B cell (primary cell): ENCODE results near the gene SPHK1. TPM values are rescaled to one million over a fixed set of nuclear protein-coding genes. Genes with fewer than 3 reads are reported as not detected.

ENCODE experiments used
- ATAC-seq: fragments of 200-7000 bp; cut with Tn5 transposase; one replicate; pipeline ENCODE4 v1.10.0; 2021; ENCODE audit warnings: low read depth, mild to moderate bottlenecking, moderate number of reproducible peaks, moderate library complexity
- CTCF ChIA-PET: fragments of 350-600 bp; sonication (Branson Sonifier 250); formaldehyde crosslinking; loops from one replicate; lab custom pipeline; 2021; ENCODE audit warnings: antibody characterized with exemption, inconsistent platforms; lab: Charles Lee
- POLR2A ChIA-PET: fragments of 350-600 bp; sonication (Branson Sonifier 250); formaldehyde crosslinking; loops from one replicate; lab custom pipeline; 2021; ENCODE audit warnings: antibody characterized with exemption; lab: Charles Lee
- DNase-seq: peaks from one replicate; pipeline ENCODE4 v3.0.0; 2013
- H2AFZ ChIP-seq: 2 replicates; pipeline ENCODE4 v1.6.1; 2012; ENCODE audit warnings: mild to moderate bottlenecking, low read depth, low read length; ENCODE audit not compliant: insufficient read depth, poor library complexity, severe bottlenecking
- H3K27ac ChIP-seq, 2 donors: 1 replicate in 1 of 2; 2 replicates in 1 of 2; pipeline ENCODE4 v1.5.1; 2012 to 2013; ENCODE audit warnings: low read length in 2 of 2, mild to moderate bottlenecking in 2 of 2, moderate library complexity in 1 of 2
- H3K27me3 ChIP-seq, 4 experiments: fragments of 200-600 bp in 1 of 4; sonication (generic) in 1 of 4; replicated peaks in 1 of 4; 1 replicate in 2 of 4; 2 replicates in 2 of 4; pipeline versions ENCODE4 v1.6.1 to v1.7.0; 2013 to 2016; ENCODE audit warnings: low read length in 3 of 4, mild to moderate bottlenecking in 2 of 4, mixed read lengths in 1 of 4, moderate library complexity in 1 of 4; ENCODE audit not compliant: insufficient read depth in 4 of 4, control insufficient read depth in 3 of 4; ENCODE audit errors: control extremely low read depth in 1 of 4
- H3K36me3 ChIP-seq, 2 experiments: replicated peaks in 1 of 2; 1 replicate in 1 of 2; 2 replicates in 1 of 2; pipeline versions ENCODE4 v1.6.1 to v1.7.1; 2013; ENCODE audit warnings: low read length in 1 of 2; ENCODE audit not compliant: insufficient read depth in 2 of 2, control insufficient read depth in 1 of 2; ENCODE audit errors: control extremely low read depth in 1 of 2, extremely low read depth in 1 of 2
- H3K4me1 ChIP-seq, 2 donors: fragments of 200-600 bp in 1 of 2; sonication (generic) in 1 of 2; 1 replicate in 1 of 2; 2 replicates in 1 of 2; pipeline versions ENCODE4 v1.5.1 to v1.6.1; 2013 to 2017; ENCODE audit warnings: low read length in 2 of 2; ENCODE audit not compliant: control insufficient read depth in 2 of 2, insufficient read depth in 2 of 2
- H3K4me2 ChIP-seq: replicated peaks from 2 replicates; pipeline ENCODE3; 2012; ENCODE audit warnings: mild to moderate bottlenecking, low read depth, low read length; ENCODE audit not compliant: poor library complexity, severe bottlenecking
- H3K4me3 ChIP-seq, 5 experiments: fragments of 200-600 bp in 1 of 5; sonication (generic) in 1 of 5; 1 replicate in 3 of 5; 2 replicates in 2 of 5; pipeline versions ENCODE4 v1.5.1 to v1.7.0; 2011 to 2016; ENCODE audit warnings: low read length in 4 of 5, mild to moderate bottlenecking in 4 of 5, low read depth in 2 of 5, control low read depth in 1 of 5, moderate library complexity in 1 of 5; ENCODE audit not compliant: insufficient read depth in 1 of 5; ENCODE audit errors: control extremely low read depth in 1 of 5, extremely low read depth in 1 of 5
- H3K79me2 ChIP-seq: fragments of 200-600 bp; sonication (generic); one replicate; pipeline ENCODE4 v1.6.0; 2016; ENCODE audit warnings: low read length; ENCODE audit not compliant: control insufficient read depth, insufficient read depth
- H3K9ac ChIP-seq: fragments of 200-600 bp; sonication (generic); 2 replicates; pipeline ENCODE4 v1.6.1; 2017; ENCODE audit warnings: mild to moderate bottlenecking, low read length, moderate library complexity
- H3K9me3 ChIP-seq, 3 donors: one replicate each; pipeline versions ENCODE4 v1.6.1 to v1.7.1; 2013; ENCODE audit warnings: low read length in 2 of 3; ENCODE audit not compliant: control insufficient read depth in 2 of 3, insufficient read depth in 1 of 3; ENCODE audit errors: control extremely low read depth in 1 of 3
- H4K20me1 ChIP-seq: 2 replicates; pipeline ENCODE4 v1.6.0; 2012; ENCODE audit warnings: mild to moderate bottlenecking, low read length; ENCODE audit not compliant: insufficient read depth, control insufficient read depth, poor library complexity, severe bottlenecking
- H3K27ac Mint-ChIP-seq: one replicate; pipeline ENCODE4 v1.8.0; 2021; ENCODE audit warnings: mixed read lengths
- H3K27me3 Mint-ChIP-seq: one replicate; pipeline ENCODE4 v1.8.0; 2021; ENCODE audit warnings: mixed read lengths
- H3K4me1 Mint-ChIP-seq: one replicate; pipeline ENCODE4 v1.8.0; 2021; ENCODE audit warnings: mixed read lengths
- H3K4me3 Mint-ChIP-seq: one replicate; pipeline ENCODE4 v1.8.0; 2021; ENCODE audit warnings: mixed read lengths
- H3K9me3 Mint-ChIP-seq: one replicate; pipeline ENCODE4 v1.8.0; 2022; ENCODE audit warnings: mixed read lengths; ENCODE audit not compliant: insufficient read depth
- CTCF ChIP-seq: fragments of 200-600 bp; IDR thresholded peaks from one replicate; pipeline ENCODE4 v1.8.0; 2022; ENCODE audit warnings: antibody characterized with exemption, mild to moderate bottlenecking
- EZH2 ChIP-seq: IDR thresholded peaks from 2 replicates; pipeline ENCODE4 v1.6.1; 2012; ENCODE audit warnings: borderline replicate concordance, low read depth, mild to moderate bottlenecking, moderate library complexity, low read length; ENCODE audit not compliant: insufficient read depth, poor library complexity, severe bottlenecking
- WGBS: methylation state at CpG from one replicate; pipeline ENCODE4 v1.1.5; 2013; ENCODE audit warnings: missing lambda C conversion rate; ENCODE audit not compliant: insufficient coverage; 5-methylcytosine and 5-hydroxymethylcytosine counted together
- intact Hi-C: fragments of 100-400 bp; cut with micrococcal nuclease; formaldehyde crosslinking; loops from one replicate; pipeline ENCODE4 v1.10.0; 2022
- polyA plus RNA-seq: library from polyadenylated mRNA; depleted of rRNA; stranded (reverse); fragments of >200 nt; gene quantifications from 2 replicates; pipeline ENCODE4 v1.2.3, GENCODE V29; 2012
- total RNA-seq, 2 donors: library from RNA; stranded (reverse); fragments of 120-200 nt in 1 of 2; gene quantifications; 1 replicate in 1 of 2; 2 replicates in 1 of 2; pipeline versions ENCODE4 v1.2.3 to v1.2.4, GENCODE V29; 2013 to 2022

Gene SPHK1
- total and polyA plus RNA-seq, 2 donors (not counting 1 experiment from before 2014, with no cell fraction given): 1.1 to 2.4 TPM

GRCh38 chr17:76431509-76431908 lies 47.1 kb downstream of the SPHK1 start:
- Histone ChIP-seq H3K36me3 (peaks cover 0 to 2% of the 10 kb centered on the region in 2 experiments), H3K9ac (no peak overlapping the region), H3K4me3 (no peak overlapping the region), H3K27me3 (no peaks in the 10 kb centered on the region), H3K27ac (no peak overlapping the region), H3K79me2 (peaks cover 78% of the 10 kb centered on the region), H2AFZ (no peak overlapping the region), H3K4me2 (no peak overlapping the region), H3K9me3 (no peaks in the 10 kb centered on the region), H3K4me1 (peaks cover 71 to 83% of the 10 kb centered on the region in 2 donors), H4K20me1 (peaks cover 15% of the 10 kb centered on the region)
- intact Hi-C loops: no loop called here
- H3K27me3 Mint-ChIP-seq: no peaks in the 10 kb centered on the region
- peaks cover 79% of the 10 kb centered on the region for H3K4me1 Mint-ChIP-seq
- TF ChIP-seq CTCF (no peak), EZH2 (no peak)
- WGBS: no CpG with 5 or more reads among the region's 2 CpGs
- peak overlapping the region; percentile 16 for H3K4me3 Mint-ChIP-seq
- POLR2A ChIA-PET: interaction anchor here (0.9 kb wide), 1 partner anchor 15 kb away, joined by 4 read pairs; no protein-coding TSS in a partner anchor
- no peak for DNase-seq
- no peaks in the 10 kb centered on the region for H3K9me3 Mint-ChIP-seq
- CTCF ChIA-PET: interaction anchor here (0.6 to 1.6 kb wide), 6 partner anchors 13 to 77 kb away, joined by 3 to 5 read pairs (median 4); no protein-coding TSS in a partner anchor
- no peak for ATAC-seq
- H3K27ac Mint-ChIP-seq: peak overlapping the region; percentile 6

GRCh38 chr17:76432004-76432403 lies 47.6 kb downstream of the SPHK1 start:
- Histone ChIP-seq H3K9ac (no peak overlapping the region), H3K27ac (no peak overlapping the region), H3K27me3 (no peaks in the 10 kb centered on the region), H3K4me1 (peaks cover 66 to 78% of the 10 kb centered on the region in 2 donors), H3K9me3 (no peaks in the 10 kb centered on the region), H2AFZ (no peak overlapping the region), H3K4me2 (no peak overlapping the region), H4K20me1 (peaks cover 19% of the 10 kb centered on the region), H3K36me3 (peaks cover 0 to 2% of the 10 kb centered on the region in 2 experiments), H3K79me2 (peaks cover 78% of the 10 kb centered on the region), H3K4me3 (no peak overlapping the region)
- no peaks in the 10 kb centered on the region for H3K27me3 Mint-ChIP-seq
- H3K9me3 Mint-ChIP-seq: no peaks in the 10 kb centered on the region
- ChIA-PET POLR2A (no interaction called here), CTCF (interaction anchor here (1.5 kb wide), 1 partner anchor 34 kb away, joined by 4 read pairs; no protein-coding TSS in a partner anchor)
- no CpG with 5 or more reads among the region's 6 CpGs for WGBS
- H3K4me3 Mint-ChIP-seq: no peak overlapping the region
- ATAC-seq: no peak
- no peak for DNase-seq
- no peak overlapping the region for H3K27ac Mint-ChIP-seq
- TF ChIP-seq CTCF (no peak), EZH2 (no peak)
- H3K4me1 Mint-ChIP-seq: peaks cover 77% of the 10 kb centered on the region
- intact Hi-C loops: no loop called here
